GM13977 (cell line): ENCODE measurements around the gene HPCAL1.

Experiments used
- DNase-seq: peaks from one replicate; pipeline ENCODE4 v3.0.0; 2012; ENCODE audit warnings: low spot score
- CTCF ChIP-seq: IDR thresholded peaks from 2 replicates; pipeline ENCODE4 v1.5.1; 2012; ENCODE audit warnings: mild to moderate bottlenecking, control low read depth; ENCODE audit not compliant: insufficient read depth; ENCODE audit errors: extremely low read depth, missing control alignments
- in situ Hi-C: fragments of 300-500 bp; cut with MboI; formaldehyde crosslinking; loops from one replicate; pipeline ENCODE4 v1.12.0; 2022; ENCODE audit warnings: low sequenced_read_pairs, low pct_unique_long_range_greater_than_20kb, mixed read lengths, inconsistent platforms; ENCODE audit not compliant: unreplicated experiment

HPCAL1 gene

GRCh38 chr2:10269711-10270610, 32.7 kb upstream of the HPCAL1 start:
- no peak for DNase-seq
- TF ChIP-seq CTCF = no peak
- in situ Hi-C loops = no loop called here

- DNase-seq = no peak
- no peak for TF ChIP-seq CTCF
- in situ Hi-C loops = no loop called here
Measured at GRCh38 chr2:10271509-10271908, 31.2 kb upstream of the HPCAL1 start.

GRCh38 chr2:10271946-10272345, 30.8 kb upstream of the HPCAL1 start:
- TF ChIP-seq CTCF = no peak
- no peak for DNase-seq
- in situ Hi-C loops = no loop called here

- in situ Hi-C loops = no loop called here
Measured at GRCh38 chr2:10272464-10272863, 30.2 kb upstream of the HPCAL1 start.

GRCh38 chr2:10273215-10274175, 29.2 kb upstream of the HPCAL1 start:
- TF ChIP-seq CTCF = no peak
- in situ Hi-C loops = no loop called here

More at GRCh38 chr2:10272464-10272863, 30.2 kb upstream of the HPCAL1 start:
- DNase-seq = no peak
- TF ChIP-seq CTCF = no peak

GRCh38 chr2:10274376-10274775, 28.3 kb upstream of the HPCAL1 start:
- no peak for TF ChIP-seq CTCF
- no peak for DNase-seq
- in situ Hi-C loops = no loop called here

More at GRCh38 chr2:10273215-10274175, 29.2 kb upstream of the HPCAL1 start:
- no peak for DNase-seq
